ENCODE measurements around the gene TTC12.

TTC12 gene

DNA sequence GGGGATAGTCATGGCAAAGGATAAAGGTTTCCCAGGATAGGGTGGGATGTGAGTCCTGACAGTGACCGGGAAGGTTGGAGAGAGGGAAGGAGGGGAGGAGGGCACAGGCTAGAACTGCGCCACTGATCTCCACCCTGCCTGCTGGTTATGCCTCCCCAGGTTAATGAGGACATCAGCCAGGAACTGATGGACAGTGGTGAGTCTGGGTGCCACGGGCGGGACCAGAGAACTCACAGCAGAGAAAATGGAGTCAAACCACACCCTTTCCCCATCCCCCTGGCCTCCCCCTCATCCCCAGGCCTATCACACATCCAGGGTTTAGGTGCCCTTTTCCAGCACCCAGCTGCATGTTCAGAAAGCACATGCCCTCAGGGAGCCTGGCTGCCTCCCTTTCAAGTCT is 83.4 kb downstream of the TTC12 start:
- Histone ChIP-seq H3K4me1 (ENCODE audit: low read depth, poor library complexity, severe bottlenecking) (no peaks in the 10 kb centered on the region), H3K27ac (no peak overlapping the region), H3K4me2 (no peak overlapping the region), H3K36me3 (ENCODE audit: insufficient read depth) (no peaks in the 10 kb centered on the region), H3K9ac (no peak overlapping the region), H3K4me3 (IDR thresholded peaks at IDR 0.05; ENCODE audit: insufficient read depth, low read depth, low read length) (no peak overlapping the region), H3K27me3 (ENCODE audit: insufficient read depth, low read depth) (no peaks in the 10 kb centered on the region), H4K20me1 (ENCODE audit: insufficient read depth) (no peaks in the 10 kb centered on the region), H3K79me2 (ENCODE audit: insufficient read depth, low read depth) (no peaks in the 10 kb centered on the region), H2AFZ (ENCODE audit: low read depth) (no peak overlapping the region)
- TF ChIP-seq, protein P1, sequence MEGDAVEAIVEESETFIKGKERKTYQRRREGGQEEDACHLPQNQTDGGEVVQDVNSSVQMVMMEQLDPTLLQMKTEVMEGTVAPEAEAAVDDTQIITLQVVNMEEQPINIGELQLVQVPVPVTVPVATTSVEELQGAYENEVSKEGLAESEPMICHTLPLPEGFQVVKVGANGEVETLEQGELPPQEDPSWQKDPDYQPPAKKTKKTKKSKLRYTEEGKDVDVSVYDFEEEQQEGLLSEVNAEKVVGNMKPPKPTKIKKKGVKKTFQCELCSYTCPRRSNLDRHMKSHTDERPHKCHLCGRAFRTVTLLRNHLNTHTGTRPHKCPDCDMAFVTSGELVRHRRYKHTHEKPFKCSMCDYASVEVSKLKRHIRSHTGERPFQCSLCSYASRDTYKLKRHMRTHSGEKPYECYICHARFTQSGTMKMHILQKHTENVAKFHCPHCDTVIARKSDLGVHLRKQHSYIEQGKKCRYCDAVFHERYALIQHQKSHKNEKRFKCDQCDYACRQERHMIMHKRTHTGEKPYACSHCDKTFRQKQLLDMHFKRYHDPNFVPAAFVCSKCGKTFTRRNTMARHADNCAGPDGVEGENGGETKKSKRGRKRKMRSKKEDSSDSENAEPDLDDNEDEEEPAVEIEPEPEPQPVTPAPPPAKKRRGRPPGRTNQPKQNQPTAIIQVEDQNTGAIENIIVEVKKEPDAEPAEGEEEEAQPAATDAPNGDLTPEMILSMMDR (conservative IDR thresholded peaks at IDR 0.05; ENCODE audit: low read depth, low read length): no peak

DNA sequence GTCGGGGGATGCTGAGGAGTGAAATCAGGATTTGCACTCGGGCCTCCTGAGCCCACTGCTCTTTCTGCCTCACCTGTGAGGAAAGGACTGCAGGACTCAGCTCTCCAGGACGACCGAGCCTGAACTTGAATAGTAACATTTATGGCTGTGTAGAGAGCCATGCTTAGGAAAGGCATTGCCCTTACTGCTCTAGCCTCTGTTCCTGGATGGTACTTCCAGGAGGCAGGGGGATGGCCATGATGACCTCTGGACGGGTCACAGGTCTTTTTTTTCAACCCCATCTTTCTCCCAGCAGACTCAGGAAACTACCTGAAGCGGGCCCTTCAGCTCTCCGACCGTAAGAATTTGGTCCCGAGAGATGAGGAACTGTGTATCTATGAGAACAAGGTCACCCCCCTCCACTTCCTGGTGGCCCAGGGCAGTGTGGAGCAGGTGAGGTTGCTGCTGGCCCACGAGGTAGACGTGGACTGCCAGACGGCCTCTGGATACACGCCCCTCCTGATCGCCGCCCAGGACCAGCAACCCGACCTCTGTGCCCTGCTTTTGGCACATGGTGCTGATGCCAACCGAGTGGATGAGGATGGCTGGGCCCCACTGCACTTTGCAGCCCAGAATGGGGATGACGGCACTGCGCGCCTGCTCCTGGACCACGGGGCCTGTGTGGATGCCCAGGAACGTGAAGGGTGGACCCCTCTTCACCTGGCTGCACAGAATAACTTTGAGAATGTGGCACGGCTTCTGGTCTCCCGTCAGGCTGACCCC is 84.5 kb downstream of the TTC12 start:
- H3K36me3 ChIP-seq (ENCODE audit: insufficient read depth): no peaks in the 10 kb centered on the region
- H3K4me2 ChIP-seq: no peak overlapping the region
- H3K4me1 ChIP-seq (ENCODE audit: low read depth, poor library complexity, severe bottlenecking): no peaks in the 10 kb centered on the region
- no peaks in the 10 kb centered on the region for H4K20me1 ChIP-seq (ENCODE audit: insufficient read depth)
- H3K27ac ChIP-seq: no peak overlapping the region
- H3K79me2 ChIP-seq (ENCODE audit: insufficient read depth, low read depth): no peaks in the 10 kb centered on the region
- TF ChIP-seq, protein P1 (conservative IDR thresholded peaks at IDR 0.05; ENCODE audit: low read depth, low read length): no peak
- no peak overlapping the region for H3K9ac ChIP-seq
- no peak overlapping the region for H3K4me3 ChIP-seq (IDR thresholded peaks at IDR 0.05; ENCODE audit: insufficient read depth, low read depth, low read length)
- H2AFZ ChIP-seq (ENCODE audit: low read depth): no peak overlapping the region
- H3K27me3 ChIP-seq (ENCODE audit: insufficient read depth, low read depth): no peaks in the 10 kb centered on the region

DNA sequence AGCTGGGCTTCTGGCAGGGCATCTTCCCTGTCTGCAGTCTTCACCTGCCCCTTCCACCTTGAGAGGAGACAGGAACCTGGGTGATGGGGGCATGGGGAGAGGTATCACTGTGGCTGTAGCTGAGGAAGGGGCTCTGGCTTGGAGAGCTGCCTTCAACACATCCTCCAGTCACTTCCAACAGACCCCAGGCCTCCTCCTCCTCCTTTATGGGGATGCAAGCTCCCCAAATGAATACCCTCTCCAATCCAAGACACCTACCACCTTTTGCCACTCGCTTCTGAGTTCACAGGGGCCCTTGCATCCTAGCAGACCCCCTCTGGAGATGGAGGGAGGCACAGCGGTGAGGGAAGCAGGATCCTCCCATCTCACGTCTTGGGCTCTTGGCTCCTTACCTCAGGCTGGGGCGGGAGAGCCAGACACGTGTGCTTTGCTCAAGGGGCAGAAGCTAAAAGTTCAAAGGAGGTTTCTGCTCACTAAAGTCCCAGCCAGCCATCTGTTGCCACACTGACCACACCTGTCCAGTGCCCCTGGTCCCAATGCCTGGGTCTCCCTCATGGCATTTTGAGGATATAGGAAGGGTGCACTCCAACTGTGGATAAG is 86.3 kb downstream of the TTC12 start:
- Histone ChIP-seq H2AFZ (ENCODE audit: low read depth) (no peak overlapping the region), H3K4me2 (no peak overlapping the region), H3K9ac (no peak overlapping the region), H3K36me3 (ENCODE audit: insufficient read depth) (no peaks in the 10 kb centered on the region), H3K4me3 (IDR thresholded peaks at IDR 0.05; ENCODE audit: insufficient read depth, low read depth, low read length) (no peak overlapping the region), H3K79me2 (ENCODE audit: insufficient read depth, low read depth) (no peaks in the 10 kb centered on the region), H3K27ac (no peak overlapping the region), H4K20me1 (ENCODE audit: insufficient read depth) (no peaks in the 10 kb centered on the region), H3K27me3 (ENCODE audit: insufficient read depth, low read depth) (no peaks in the 10 kb centered on the region), H3K4me1 (ENCODE audit: low read depth, poor library complexity, severe bottlenecking) (no peaks in the 10 kb centered on the region)
- TF ChIP-seq, protein P1 (conservative IDR thresholded peaks at IDR 0.05; ENCODE audit: low read depth, low read length): no peak

DNA sequence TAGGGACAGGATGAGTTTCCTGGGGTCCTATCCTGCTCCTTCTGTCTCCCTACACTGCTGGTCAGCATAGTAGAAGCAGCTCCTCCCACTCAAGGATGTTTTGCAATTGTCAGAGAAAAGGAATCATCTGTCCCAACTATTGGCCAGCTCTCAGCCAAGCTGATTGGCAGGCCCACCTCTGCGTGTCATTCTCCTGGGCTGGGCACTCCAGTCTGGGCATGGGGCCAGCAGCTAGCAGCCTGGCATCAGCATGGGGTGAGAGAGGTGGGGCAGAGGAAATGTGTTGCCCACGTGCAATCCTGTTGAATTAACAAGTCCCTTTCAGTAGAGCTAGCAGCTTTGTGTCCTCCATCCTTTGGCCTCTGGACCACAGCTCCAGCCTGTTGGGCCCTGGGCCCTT is 87.3 kb downstream of the TTC12 start:
- H3K9ac ChIP-seq: no peak overlapping the region
- no peaks in the 10 kb centered on the region for H3K79me2 ChIP-seq (ENCODE audit: insufficient read depth, low read depth)
- no peaks in the 10 kb centered on the region for H4K20me1 ChIP-seq (ENCODE audit: insufficient read depth)
- H3K27ac ChIP-seq: no peak overlapping the region
- H3K4me1 ChIP-seq (ENCODE audit: low read depth, poor library complexity, severe bottlenecking): no peaks in the 10 kb centered on the region
- TF ChIP-seq, protein P1 (conservative IDR thresholded peaks at IDR 0.05; ENCODE audit: low read depth, low read length): no peak
- H3K4me3 ChIP-seq (IDR thresholded peaks at IDR 0.05; ENCODE audit: insufficient read depth, low read depth, low read length): no peak overlapping the region
- no peaks in the 10 kb centered on the region for H3K27me3 ChIP-seq (ENCODE audit: insufficient read depth, low read depth)
- no peak overlapping the region for H2AFZ ChIP-seq (ENCODE audit: low read depth)
- no peaks in the 10 kb centered on the region for H3K36me3 ChIP-seq (ENCODE audit: insufficient read depth)
- no peak overlapping the region for H3K4me2 ChIP-seq

Measured in KMS-11 (cell line).